ENCODE results near the gene GJB1. TPM values are rescaled to one million over a fixed set of nuclear protein-coding genes. Genes with fewer than 3 reads are reported as not detected.

GJB1 gene
- total and polyA plus RNA-seq, 9 of the 15 experiments (the other 6 are each of a cell fraction or from before 2014, with no cell fraction given) = 0.11 TPM; not detected in 8

DNA sequence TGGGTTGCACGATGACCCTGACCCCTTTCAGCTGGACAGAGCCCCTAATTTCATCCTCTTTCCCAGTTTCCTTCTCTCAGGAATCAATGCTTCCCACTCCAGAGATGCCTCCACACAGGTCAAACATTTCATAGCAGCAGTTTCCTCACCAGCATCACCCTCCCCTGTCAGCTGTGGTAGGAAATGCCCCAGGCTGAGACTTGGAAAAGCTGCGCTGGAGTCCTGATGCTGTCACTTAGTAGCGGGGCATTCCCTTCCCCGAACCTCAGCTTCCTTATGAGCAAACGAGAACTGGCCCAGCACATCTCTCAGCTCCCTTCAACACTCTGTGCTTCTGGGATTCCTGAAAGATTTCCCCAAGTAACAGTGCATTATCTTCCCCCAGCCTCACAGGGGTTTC is 2.7 kb downstream of the GJB1 start:
- FAIRE-seq = no peak
- WGBS (ENCODE audit: insufficient coverage, low coverage, missing lambda C conversion rate) = 0% methylated on average over 2 of the region's 5 CpGs
- no peaks in the 10 kb centered on the region for H3K9me1 ChIP-seq (ENCODE audit: control insufficient read depth, insufficient read depth, low read length)
- H3K27me3 ChIP-seq (ENCODE audit: control insufficient read depth in 2 of 2, insufficient read depth in 2 of 2, low read length in 2 of 2) = peaks cover 2 to 23% of the 10 kb centered on the region in 2 experiments; a peak in 4 of 5 replicates
- H3K9ac ChIP-seq (ENCODE audit: insufficient read depth in 1 of 2, low read depth in 2 of 2, low read length in 2 of 2) = no peak overlapping the region
- ChIA-PET POLR2A (interaction anchor here (0.9 kb wide), 1 partner anchor 8 kb away, joined by 3 read pairs; no protein-coding TSS in a partner anchor), CTCF (ENCODE audit: low intra/inter-chr PET ratio) (no interaction called here)
- no peaks in the 10 kb centered on the region for H3K36me3 ChIP-seq (ENCODE audit: control insufficient read depth, insufficient read depth, low read length)
- no peak overlapping the region for H3K4me3 ChIP-seq
- H4K20me1 ChIP-seq (replicated peaks; ENCODE audit: control insufficient read depth, insufficient read depth, low read length) = no peaks in the 10 kb centered on the region
- in situ Hi-C loops (cut with MboI) (no loop called here), intact Hi-C loops (cut with micrococcal nuclease) (loop anchor here (2.0 kb wide), 1 partner anchor 57 kb away; the partner anchor contains the start of gene NONO)
- H3K4me2 ChIP-seq (ENCODE audit: insufficient read depth, low read length) = no peak overlapping the region
- no peak for ATAC-seq
- no TSS peak for BruUV-seq (replicated peaks)
- peaks cover 4 to 9% of the 10 kb centered on the region in 2 experiments; a peak in 2 of 5 replicates for H3K4me1 ChIP-seq (replicated peaks in 1 of 2; ENCODE audit: control insufficient read depth in 2 of 2, insufficient read depth in 2 of 2, low read length in 2 of 2)
- no peak overlapping the region for H2AFZ ChIP-seq (ENCODE audit: low read depth, low read length)
- no peaks in the 10 kb centered on the region for H3K79me2 ChIP-seq (ENCODE audit: control insufficient read depth, insufficient read depth, low read length)
- TF ChIP-seq NFRKB (IDR thresholded peaks at IDR 0.05; ENCODE audit: low read depth) (no peak), NFIX (CRISPR knock-in tag; IDR thresholded peaks at IDR 0.05; ENCODE audit: low read depth) (no peak), ZNF445 (CRISPR knock-in tag; IDR thresholded peaks at IDR 0.05; ENCODE audit: low read depth) (no peak), AFF1 (IDR thresholded peaks at IDR 0.05; ENCODE audit: low read depth in 1 of 2, partially characterized antibody in 2 of 2) (no peak), NFATC3 (IDR thresholded peaks at IDR 0.05) (no peak), GTF2F1 (IDR thresholded peaks at IDR 0.05; ENCODE audit: low read depth, low read length) (no peak), STAG1 (CRISPR knock-in tag; IDR thresholded peaks at IDR 0.05; ENCODE audit: borderline replicate concordance) (no peak), SMAD4 (CRISPR knock-in tag; conservative IDR thresholded peaks at IDR 0.05) (no peak), KLF13 (tag; IDR thresholded peaks at IDR 0.05; ENCODE audit: borderline replicate concordance, low read depth) (no peak), SIRT6 (IDR thresholded peaks at IDR 0.05; ENCODE audit: low read depth, low read length) (no peak), L3MBTL2 (IDR thresholded peaks at IDR 0.05) (no peak), BDP1 (IDR thresholded peaks at IDR 0.05; ENCODE audit: insufficient read depth, insufficient read length) (no peak), SAFB2 (IDR thresholded peaks at IDR 0.05; ENCODE audit: borderline replicate concordance, low read depth, low read length, severe bottlenecking) (no peak), PCBP2 (IDR thresholded peaks at IDR 0.05; ENCODE audit: low read depth, low read length, poor library complexity, severe bottlenecking) (no peak), TARDBP (IDR thresholded peaks at IDR 0.05) (no peak)
- TF ChIP-seq, protein P1, sequence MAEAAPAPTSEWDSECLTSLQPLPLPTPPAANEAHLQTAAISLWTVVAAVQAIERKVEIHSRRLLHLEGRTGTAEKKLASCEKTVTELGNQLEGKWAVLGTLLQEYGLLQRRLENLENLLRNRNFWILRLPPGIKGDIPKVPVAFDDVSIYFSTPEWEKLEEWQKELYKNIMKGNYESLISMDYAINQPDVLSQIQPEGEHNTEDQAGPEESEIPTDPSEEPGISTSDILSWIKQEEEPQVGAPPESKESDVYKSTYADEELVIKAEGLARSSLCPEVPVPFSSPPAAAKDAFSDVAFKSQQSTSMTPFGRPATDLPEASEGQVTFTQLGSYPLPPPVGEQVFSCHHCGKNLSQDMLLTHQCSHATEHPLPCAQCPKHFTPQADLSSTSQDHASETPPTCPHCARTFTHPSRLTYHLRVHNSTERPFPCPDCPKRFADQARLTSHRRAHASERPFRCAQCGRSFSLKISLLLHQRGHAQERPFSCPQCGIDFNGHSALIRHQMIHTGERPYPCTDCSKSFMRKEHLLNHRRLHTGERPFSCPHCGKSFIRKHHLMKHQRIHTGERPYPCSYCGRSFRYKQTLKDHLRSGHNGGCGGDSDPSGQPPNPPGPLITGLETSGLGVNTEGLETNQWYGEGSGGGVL (CRISPR knock-in tag; IDR thresholded peaks at IDR 0.05) = no peak
- no peak for DNase-seq (ENCODE audit: extremely low read depth in 1 of 4, low spot score in 3 of 4)
- no peaks in the 10 kb centered on the region for H3K9me3 ChIP-seq (replicated peaks; ENCODE audit: control insufficient read depth, insufficient read depth, low read depth, low read length)
- H3K27ac ChIP-seq (ENCODE audit: extremely low read depth, low read depth, low read length) = no peak overlapping the region

Data from K562 (cell line).